KMS-11 (cell line): ENCODE results near the gene ARHGEF28.

Experiments used
- H2AFZ ChIP-seq: fragments of 200-600 bp; sonication (generic); 2 replicates; pipeline ENCODE4 v1.6.1; 2016; ENCODE audit warnings: antibody characterized with exemption, mixed run types, low read depth
- H3K27ac ChIP-seq: fragments of 200-600 bp; sonication (generic); 2 replicates; pipeline ENCODE4 v1.6.1; 2016; ENCODE audit warnings: mild to moderate bottlenecking, mixed run types
- H3K27me3 ChIP-seq: fragments of 200-600 bp; sonication (generic); 2 replicates; pipeline ENCODE4 v1.6.1; 2017; ENCODE audit warnings: mild to moderate bottlenecking, low read depth, mixed run types, moderate library complexity; ENCODE audit not compliant: insufficient read depth
- H3K36me3 ChIP-seq: fragments of 200-600 bp; sonication (generic); 2 replicates; pipeline ENCODE4 v1.6.1; 2017; ENCODE audit warnings: mild to moderate bottlenecking, mixed run types; ENCODE audit not compliant: insufficient read depth
- H3K4me1 ChIP-seq: fragments of 200-600 bp; sonication (generic); 2 replicates; pipeline ENCODE4 v1.6.1; 2016; ENCODE audit warnings: mild to moderate bottlenecking, low read depth, mixed run types; ENCODE audit not compliant: poor library complexity, severe bottlenecking
- H3K4me2 ChIP-seq: fragments of 200-600 bp; sonication (generic); 2 replicates; pipeline ENCODE4 v1.7.0; 2016; ENCODE audit warnings: mild to moderate bottlenecking, mixed run types
- H3K4me3 ChIP-seq: fragments of 200-600 bp; sonication (generic); IDR thresholded peaks from 2 replicates; pipeline ENCODE4 v1.6.1; 2017; ENCODE audit warnings: low read depth, low read length, mixed read lengths; ENCODE audit not compliant: insufficient read depth
- H3K79me2 ChIP-seq: fragments of 200-600 bp; sonication (generic); 2 replicates; pipeline ENCODE4 v1.6.1; 2016; ENCODE audit warnings: low read depth, mixed run types; ENCODE audit not compliant: insufficient read depth
- H3K9ac ChIP-seq: fragments of 200-600 bp; sonication (generic); 2 replicates; pipeline ENCODE4 v1.6.1; 2016; ENCODE audit warnings: mild to moderate bottlenecking, mixed run types
- H4K20me1 ChIP-seq: fragments of 200-600 bp; sonication (generic); 2 replicates; pipeline ENCODE4 v1.6.1; 2016; ENCODE audit warnings: mild to moderate bottlenecking, mixed run types; ENCODE audit not compliant: insufficient read depth
- TF ChIP-seq, protein P1 (sequence below): fragments of 200-600 bp; sonication (generic); conservative IDR thresholded peaks from 2 replicates; pipeline ENCODE4 v1.6.1; 2017; ENCODE audit warnings: low read depth, mild to moderate bottlenecking, antibody characterized with exemption, low read length, moderate library complexity, mixed read lengths

The ARHGEF28 gene

DNA sequence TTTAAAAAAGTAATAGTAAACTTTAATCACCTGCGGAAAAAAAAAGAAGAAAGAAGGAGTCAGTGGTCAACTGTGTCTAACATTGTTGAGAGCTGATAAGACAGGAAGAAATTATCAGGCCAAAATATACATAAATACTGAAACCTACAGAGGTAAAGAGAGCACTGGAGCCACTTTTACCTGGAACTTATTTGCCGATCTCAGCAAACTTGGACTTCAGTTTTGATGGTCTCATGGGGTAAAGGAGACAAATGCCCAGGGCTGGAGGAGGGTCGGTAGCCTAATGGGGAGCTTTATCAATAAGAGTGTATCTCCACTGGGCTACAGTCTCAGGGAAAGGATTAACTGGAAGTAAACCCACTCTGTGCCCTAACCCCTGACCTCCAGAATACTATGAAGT is 26.6 kb upstream of the ARHGEF28 start:
- TF ChIP-seq, protein P1, sequence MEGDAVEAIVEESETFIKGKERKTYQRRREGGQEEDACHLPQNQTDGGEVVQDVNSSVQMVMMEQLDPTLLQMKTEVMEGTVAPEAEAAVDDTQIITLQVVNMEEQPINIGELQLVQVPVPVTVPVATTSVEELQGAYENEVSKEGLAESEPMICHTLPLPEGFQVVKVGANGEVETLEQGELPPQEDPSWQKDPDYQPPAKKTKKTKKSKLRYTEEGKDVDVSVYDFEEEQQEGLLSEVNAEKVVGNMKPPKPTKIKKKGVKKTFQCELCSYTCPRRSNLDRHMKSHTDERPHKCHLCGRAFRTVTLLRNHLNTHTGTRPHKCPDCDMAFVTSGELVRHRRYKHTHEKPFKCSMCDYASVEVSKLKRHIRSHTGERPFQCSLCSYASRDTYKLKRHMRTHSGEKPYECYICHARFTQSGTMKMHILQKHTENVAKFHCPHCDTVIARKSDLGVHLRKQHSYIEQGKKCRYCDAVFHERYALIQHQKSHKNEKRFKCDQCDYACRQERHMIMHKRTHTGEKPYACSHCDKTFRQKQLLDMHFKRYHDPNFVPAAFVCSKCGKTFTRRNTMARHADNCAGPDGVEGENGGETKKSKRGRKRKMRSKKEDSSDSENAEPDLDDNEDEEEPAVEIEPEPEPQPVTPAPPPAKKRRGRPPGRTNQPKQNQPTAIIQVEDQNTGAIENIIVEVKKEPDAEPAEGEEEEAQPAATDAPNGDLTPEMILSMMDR: no peak
- Histone ChIP-seq H3K9ac (no peak overlapping the region), H3K36me3 (no peaks in the 10 kb centered on the region), H3K79me2 (no peaks in the 10 kb centered on the region), H3K4me2 (no peak overlapping the region), H3K4me3 (no peak overlapping the region), H3K4me1 (no peaks in the 10 kb centered on the region), H2AFZ (no peak overlapping the region), H3K27ac (no peak overlapping the region), H4K20me1 (no peaks in the 10 kb centered on the region), H3K27me3 (no peaks in the 10 kb centered on the region)

DNA sequence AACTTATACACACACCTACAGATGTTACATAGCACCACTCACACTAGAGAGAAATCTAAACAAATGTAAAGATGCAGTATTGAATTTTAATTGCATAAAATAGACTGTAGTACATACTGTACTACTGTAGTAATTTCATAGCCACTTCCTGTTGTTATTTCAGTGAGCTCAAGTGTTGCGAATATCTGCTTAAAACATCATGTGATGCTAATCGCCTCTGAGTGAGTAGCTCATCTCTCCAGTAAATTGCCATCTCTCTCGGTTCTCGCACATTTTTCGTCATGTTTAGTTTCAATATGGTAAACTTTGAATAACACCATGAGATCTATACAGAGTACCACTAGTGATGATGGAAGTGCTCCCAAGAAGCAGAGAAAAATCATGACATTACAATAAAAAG is 22.0 kb upstream of the ARHGEF28 start:
- H2AFZ ChIP-seq: no peak overlapping the region
- no peak overlapping the region for H3K4me3 ChIP-seq
- no peaks in the 10 kb centered on the region for H3K36me3 ChIP-seq
- H3K79me2 ChIP-seq: no peaks in the 10 kb centered on the region
- H3K27ac ChIP-seq: no peak overlapping the region
- H3K27me3 ChIP-seq: no peaks in the 10 kb centered on the region
- H3K4me1 ChIP-seq: no peaks in the 10 kb centered on the region
- H3K9ac ChIP-seq: no peak overlapping the region
- no peak overlapping the region for H3K4me2 ChIP-seq
- H4K20me1 ChIP-seq: no peaks in the 10 kb centered on the region
- TF ChIP-seq, protein P1: no peak

DNA sequence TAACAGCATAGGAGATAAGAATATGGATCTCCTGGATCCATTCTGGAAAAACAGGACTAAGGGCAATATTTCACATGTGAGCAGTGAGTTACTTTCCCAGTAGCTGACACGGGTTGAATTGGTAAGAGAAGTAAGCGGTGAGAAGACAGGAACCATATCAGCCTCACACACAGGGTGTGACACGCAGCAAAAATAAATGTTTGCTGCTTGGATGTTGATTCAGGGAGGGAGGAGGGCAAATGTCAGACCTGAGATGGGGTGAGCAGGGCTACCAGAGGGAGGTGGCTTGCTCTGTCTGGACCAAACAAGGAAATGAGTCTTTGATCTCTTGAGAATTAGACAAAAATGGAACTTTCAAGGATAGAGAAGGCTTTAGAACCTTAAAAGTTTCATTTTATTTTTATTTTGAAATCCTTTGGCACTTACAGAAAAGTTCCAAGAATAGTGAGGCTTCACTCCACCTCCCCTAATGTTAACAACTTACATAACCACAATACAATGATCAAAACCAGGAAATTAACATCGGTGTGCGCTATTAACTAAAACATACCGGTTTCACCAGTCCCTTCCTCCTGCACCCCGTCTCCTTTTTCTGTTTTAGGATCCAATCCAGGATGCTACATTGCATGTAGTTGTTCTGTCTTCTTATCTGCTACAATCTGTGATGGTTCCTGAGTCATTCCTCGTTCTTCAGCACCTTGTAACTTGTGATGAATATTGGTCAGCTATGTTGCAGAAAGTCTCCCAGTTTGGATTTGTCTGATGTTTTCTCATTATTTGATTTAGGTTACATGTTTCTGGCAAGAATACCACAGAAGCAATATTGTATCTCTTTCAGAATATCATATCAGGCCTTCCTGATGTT is 20.5 kb upstream of the ARHGEF28 start:
- Histone ChIP-seq H2AFZ (no peak overlapping the region), H3K27ac (no peak overlapping the region), H3K36me3 (no peaks in the 10 kb centered on the region), H3K4me3 (no peak overlapping the region), H4K20me1 (no peaks in the 10 kb centered on the region), H3K9ac (no peak overlapping the region), H3K4me2 (no peak overlapping the region), H3K79me2 (no peaks in the 10 kb centered on the region), H3K4me1 (no peaks in the 10 kb centered on the region), H3K27me3 (no peaks in the 10 kb centered on the region)
- TF ChIP-seq, protein P1: no peak

DNA sequence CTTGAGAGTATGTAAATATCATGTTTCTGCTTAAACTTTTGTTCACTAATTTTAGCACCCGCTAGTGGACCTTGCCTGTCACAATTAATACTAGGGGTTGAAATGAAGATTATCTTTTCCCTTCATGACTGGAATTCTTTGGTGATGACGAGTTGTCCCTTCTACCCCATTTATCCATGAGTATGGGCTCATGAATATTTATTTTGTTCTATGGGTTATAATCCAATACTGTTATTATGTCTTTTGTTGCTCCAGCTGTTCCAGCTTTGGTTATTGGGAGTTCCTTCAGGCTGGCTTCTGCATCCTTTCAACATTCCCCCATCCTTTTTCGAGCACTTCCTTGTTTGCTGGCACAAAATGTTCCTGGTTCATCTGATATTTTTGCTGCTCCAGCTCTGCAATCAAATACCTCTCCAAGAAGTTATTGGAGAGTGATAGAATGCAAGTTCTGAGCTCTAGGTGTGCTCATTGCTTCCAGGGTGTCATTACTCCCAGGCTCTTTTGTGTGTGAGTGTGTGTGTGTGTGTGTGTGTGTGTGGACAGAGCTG is 19.7 kb upstream of the ARHGEF28 start:
- no peaks in the 10 kb centered on the region for H3K36me3 ChIP-seq
- TF ChIP-seq, protein P1: no peak
- H3K4me3 ChIP-seq: no peak overlapping the region
- no peaks in the 10 kb centered on the region for H4K20me1 ChIP-seq
- H2AFZ ChIP-seq: no peak overlapping the region
- H3K4me1 ChIP-seq: no peaks in the 10 kb centered on the region
- H3K27me3 ChIP-seq: no peaks in the 10 kb centered on the region
- H3K4me2 ChIP-seq: no peak overlapping the region
- no peak overlapping the region for H3K9ac ChIP-seq
- H3K79me2 ChIP-seq: no peaks in the 10 kb centered on the region
- H3K27ac ChIP-seq: no peak overlapping the region
